GM18519 (cell line): ENCODE results near the gene DCLK1.

Experiments used
- ATAC-seq: cut with Tn5 transposase; IDR thresholded peaks from one replicate; pipeline ENCODE4 v1.9.1; 2021; ENCODE audit warnings: mild to moderate bottlenecking, moderate library complexity; ENCODE audit not compliant: unreplicated experiment, low FRiP score

The DCLK1 gene

GRCh38 chr13:36057041-36057440, 74.1 kb downstream of the DCLK1 start:
- ATAC-seq, result no peak

- ATAC-seq, result no peak
Measured at GRCh38 chr13:36055366-36055765, 75.8 kb downstream of the DCLK1 start.

GRCh38 chr13:36054041-36054440, 77.1 kb downstream of the DCLK1 start:
- no peak for ATAC-seq

- ATAC-seq, result no peak
Measured at GRCh38 chr13:36051082-36051481, 80.1 kb downstream of the DCLK1 start.

- ATAC-seq, result no peak
Measured at GRCh38 chr13:36046672-36047071, 84.5 kb downstream of the DCLK1 start.

GRCh38 chr13:36038785-36039555, 92.2 kb downstream of the DCLK1 start:
- ATAC-seq, result no peak

- no peak for ATAC-seq
Measured at GRCh38 chr13:36033035-36033434, 98.1 kb downstream of the DCLK1 start.

- no peak for ATAC-seq
Measured at GRCh38 chr13:36031490-36031889, 99.7 kb downstream of the DCLK1 start.

- no peak for ATAC-seq
Measured at GRCh38 chr13:36030670-36031331, 100.4 kb downstream of the DCLK1 start.

- no peak for ATAC-seq
Measured at GRCh38 chr13:36029166-36029565, 102.0 kb downstream of the DCLK1 start.

GRCh38 chr13:36028359-36029025, 102.7 kb downstream of the DCLK1 start:
- no peak for ATAC-seq

- no peak for ATAC-seq
Measured at GRCh38 chr13:36026531-36026930, 104.7 kb downstream of the DCLK1 start.

GRCh38 chr13:36014763-36015162, 116.4 kb downstream of the DCLK1 start:
- no peak for ATAC-seq

GRCh38 chr13:36006894-36007675, 124.1 kb downstream of the DCLK1 start:
- no peak for ATAC-seq

GRCh38 chr13:36006347-36006746, 124.8 kb downstream of the DCLK1 start:
- no peak for ATAC-seq

- no peak for ATAC-seq
Measured at GRCh38 chr13:36001561-36001960, 129.6 kb downstream of the DCLK1 start.

GRCh38 chr13:36000028-36000427, 131.2 kb downstream of the DCLK1 start:
- ATAC-seq, result no peak

- no peak for ATAC-seq
Measured at GRCh38 chr13:35996360-35996759, 134.8 kb downstream of the DCLK1 start.

GRCh38 chr13:35995136-35995535, 136.0 kb downstream of the DCLK1 start:
- no peak for ATAC-seq

GRCh38 chr13:35994131-35994966, 136.8 kb downstream of the DCLK1 start:
- no peak for ATAC-seq
